ENCODE data around the gene SIPA1L3.
"Not testable (repeated sequence)": the region's sequence is repeated elsewhere in the genome, so short reads cannot be mapped to it uniquely, and the experiment has no call there.

Gene SIPA1L3

DNA sequence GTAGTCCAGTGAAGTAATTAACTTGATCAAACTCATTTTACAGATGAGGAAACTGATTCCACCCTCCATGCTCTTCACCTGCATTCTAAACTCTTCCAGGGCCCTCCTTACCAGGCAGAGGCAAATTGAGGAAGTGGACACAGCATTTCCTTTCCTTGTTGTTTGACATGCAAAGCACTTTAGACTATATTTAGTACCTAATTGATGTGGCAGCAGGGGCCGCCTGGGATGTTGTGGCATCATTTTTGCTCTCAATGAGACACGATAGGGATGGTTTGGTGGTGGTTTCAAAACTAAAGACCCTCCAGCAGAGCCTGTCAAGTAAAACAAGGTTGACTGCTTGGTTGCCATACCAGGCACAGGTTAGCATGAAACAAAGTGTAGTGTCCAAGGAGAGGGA lies 7.9 kb downstream of the SIPA1L3 start:
- DNase-seq (ENCODE audit: low read depth, low spot score), result no peak

DNA sequence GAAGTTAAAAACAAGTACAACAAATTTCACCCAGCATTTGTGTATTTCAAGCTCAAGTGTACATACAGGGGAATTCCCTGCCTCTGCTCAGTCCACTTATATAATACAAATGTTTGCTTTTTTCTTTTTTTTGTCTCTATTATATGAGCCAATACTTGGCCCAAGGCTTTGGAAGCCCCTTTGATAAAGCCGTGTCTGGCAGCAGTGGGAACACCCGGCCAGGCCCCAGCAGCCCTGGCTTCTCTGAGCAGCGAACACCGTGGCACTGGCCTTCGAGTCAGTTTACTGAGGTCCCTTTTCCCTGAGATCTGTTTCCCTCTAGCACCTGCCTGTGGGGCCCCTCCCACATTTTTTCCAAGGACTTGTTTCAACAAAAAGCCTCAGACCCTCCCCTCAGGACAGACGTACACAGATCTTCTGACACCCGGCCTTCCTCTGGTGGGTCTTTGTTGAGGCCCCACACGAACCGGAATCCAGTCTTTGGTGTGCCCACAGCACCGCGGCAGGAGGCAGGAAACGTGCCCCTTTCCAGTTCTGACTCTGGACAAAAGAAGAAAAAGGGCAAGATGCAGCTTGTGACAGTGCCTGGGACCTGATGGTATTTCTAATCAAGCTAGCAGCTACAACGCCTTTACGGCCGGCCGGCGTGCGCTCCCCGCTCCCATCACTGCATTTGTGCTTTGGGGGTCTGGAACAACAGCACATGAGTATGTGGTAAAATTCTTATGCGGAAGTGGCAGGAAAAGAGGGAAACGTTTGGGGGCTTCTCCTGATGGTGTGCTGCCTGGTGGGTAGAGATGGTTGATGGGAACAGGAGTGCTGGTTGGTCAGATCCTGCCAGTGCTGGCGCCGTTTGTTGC lies 13.8 kb downstream of the SIPA1L3 start:
- no peak for DNase-seq (ENCODE audit: low read depth, low spot score)

DNA sequence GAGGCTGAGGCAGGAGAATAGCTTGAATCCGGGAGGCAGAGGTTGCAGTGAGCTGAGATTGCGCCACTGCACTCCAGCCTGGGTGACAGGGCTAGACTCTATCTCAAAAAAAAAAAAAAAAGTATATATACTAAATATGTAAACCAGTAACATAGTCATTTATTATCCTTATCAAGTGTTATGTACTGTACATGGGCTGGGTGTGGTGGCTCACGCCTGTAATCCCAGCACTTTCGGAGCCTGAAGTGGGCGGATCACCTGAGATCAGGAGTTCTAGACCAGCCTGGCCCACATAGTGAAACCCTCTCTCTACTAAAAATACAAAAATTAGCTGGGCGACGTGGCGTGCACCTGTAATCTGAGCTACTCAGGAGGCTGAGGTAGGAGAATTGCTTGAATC lies 17.6 kb downstream of the SIPA1L3 start:
- DNase-seq (ENCODE audit: low read depth, low spot score), result not testable (repeated sequence)

DNA sequence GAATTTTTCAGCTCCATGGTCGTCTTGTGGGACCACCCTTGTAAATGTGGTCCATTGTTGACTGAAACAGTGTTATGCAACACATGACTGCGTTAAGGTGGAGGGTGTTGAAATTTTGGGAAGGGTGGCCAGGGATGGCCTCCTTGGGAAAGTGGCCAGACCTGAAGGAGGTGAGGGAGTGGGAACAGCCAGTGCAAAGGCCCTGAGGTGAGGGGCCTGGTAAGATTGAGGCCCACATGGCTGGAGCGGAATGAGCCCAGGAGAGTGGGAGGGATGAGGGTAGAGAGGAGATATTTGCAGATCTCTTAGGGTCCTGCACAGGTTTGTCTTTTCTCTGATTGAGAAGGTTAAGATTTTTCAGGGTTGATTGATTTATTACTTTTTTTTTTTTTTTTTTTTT lies 18.2 kb downstream of the SIPA1L3 start:
- no peak for DNase-seq (ENCODE audit: low read depth, low spot score)

- DNase-seq (ENCODE audit: low read depth, low spot score), result no peak
Observed at GRCh38 chr19:37926255-37926654, 19.2 kb downstream of the SIPA1L3 start.

- DNase-seq (ENCODE audit: low read depth, low spot score), result no peak
Observed at GRCh38 chr19:37926711-37927110, 19.7 kb downstream of the SIPA1L3 start.

GRCh38 chr19:37928527-37929286 lies 21.7 kb downstream of the SIPA1L3 start:
- no peak for DNase-seq (ENCODE audit: low read depth, low spot score)

DNA sequence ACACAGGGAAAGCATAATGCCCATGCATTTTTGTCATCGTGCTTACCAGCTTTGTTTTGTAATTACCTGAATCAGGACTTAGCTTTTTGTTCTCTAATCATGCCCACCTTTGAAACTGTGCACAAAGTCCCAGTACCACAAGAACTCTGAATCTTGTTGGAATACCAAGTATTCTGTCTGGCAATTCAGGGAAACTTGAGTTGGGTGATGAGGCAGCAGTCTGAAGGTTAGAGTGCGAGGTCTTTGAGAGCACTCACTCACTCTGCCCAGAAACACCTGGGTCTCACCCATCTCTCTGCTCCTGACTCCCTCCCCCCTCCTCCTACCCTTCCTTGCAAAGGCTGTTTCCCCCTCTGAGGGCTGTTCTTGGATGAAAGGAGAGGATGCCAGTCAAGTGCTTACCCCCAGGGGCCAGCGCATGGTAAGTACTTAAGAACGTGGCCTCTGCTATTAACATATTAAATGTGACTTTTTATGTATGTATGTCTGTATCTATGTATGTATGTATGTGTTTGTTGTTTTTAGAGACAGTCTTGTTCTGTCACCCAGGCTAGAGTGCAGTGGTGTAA lies 22.4 kb downstream of the SIPA1L3 start:
- DNase-seq (ENCODE audit: low read depth, low spot score), result no peak

- DNase-seq (ENCODE audit: low read depth, low spot score), result no peak
Observed at GRCh38 chr19:37930416-37930815, 23.4 kb downstream of the SIPA1L3 start.

DNA sequence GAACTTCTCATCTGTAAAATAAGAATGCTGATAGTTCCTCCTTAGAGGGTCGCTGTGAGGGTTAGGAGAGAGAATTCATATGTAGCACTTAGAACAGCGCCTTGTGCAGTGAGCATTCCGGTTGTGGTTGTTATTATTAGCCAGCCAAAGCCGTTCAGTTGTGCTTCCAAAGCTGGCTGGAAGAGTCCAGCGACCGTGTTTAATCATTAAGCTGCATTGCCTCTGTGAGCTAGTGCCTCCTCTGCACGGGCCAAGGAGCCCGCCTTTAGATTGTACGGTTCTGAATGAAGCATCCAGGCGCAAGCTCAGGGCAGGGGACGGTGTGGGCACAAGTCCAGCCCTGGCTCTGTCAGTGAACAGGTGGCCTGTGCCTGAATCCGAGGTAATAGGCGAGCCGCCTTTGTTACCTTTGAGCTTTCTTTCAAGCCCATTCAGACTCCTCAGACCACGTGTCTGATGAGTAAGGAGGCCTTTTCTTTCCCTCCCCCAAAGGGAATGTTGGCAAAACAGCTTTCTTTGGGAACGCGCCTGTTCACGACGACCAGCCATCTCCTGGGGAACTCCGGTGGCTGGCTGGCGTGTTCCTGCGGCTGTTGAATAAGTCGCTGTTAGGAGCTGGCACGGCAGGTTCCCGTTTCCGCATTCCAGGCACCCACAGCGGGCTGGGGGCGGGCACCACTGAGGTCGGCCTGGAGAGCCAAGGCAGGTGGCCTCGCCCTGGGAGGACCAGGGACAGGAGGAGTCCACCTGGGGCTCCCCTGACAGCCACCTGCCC lies 25.1 kb downstream of the SIPA1L3 start:
- DNase-seq (ENCODE audit: low read depth, low spot score), result peak; percentile 90

GRCh38 chr19:37932985-37933936 lies 26.3 kb downstream of the SIPA1L3 start:
- DNase-seq (ENCODE audit: low read depth, low spot score), result no peak

DNA sequence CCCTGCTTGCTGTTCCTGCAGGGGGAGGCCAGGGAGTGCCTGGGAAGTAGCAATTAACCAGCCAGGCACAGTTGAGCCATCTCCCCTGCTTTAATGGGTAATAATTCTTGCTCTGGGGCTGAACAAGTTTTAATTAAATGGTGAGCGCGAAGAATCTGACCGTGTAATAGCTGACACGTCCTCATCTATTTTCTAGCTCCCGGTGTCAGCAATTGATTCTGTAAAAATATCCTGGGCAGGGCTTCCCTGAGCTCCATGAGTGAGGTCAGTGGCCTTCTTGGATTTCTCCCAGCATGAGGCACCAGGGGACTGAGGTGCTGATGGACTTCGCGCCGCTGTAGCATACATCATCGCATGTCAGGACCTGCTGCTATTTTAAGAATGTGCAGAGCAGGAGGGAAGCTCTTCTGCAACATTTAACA lies 26.9 kb downstream of the SIPA1L3 start:
- no peak for DNase-seq (ENCODE audit: low read depth, low spot score)

DNA sequence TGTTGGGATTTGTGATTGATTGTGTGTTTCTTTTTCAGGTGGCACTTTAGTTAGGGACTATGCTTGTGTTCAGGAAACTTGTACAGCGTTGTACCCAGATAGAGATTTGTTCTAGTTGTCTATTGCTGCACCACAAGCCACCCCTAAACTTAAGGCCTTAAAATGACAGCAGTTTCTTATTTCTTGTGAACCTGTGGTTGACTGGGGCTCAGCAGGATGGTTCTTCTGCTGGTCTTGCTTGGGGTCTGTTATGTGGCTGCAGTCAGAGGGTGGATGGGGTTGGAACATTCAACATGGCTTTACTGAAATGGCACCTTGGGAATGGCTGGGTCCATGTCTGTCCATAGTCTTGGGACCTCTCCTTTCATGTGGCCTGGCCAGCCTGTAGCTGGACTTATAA lies 28.3 kb downstream of the SIPA1L3 start:
- DNase-seq (ENCODE audit: low read depth, low spot score), result no peak

DNA sequence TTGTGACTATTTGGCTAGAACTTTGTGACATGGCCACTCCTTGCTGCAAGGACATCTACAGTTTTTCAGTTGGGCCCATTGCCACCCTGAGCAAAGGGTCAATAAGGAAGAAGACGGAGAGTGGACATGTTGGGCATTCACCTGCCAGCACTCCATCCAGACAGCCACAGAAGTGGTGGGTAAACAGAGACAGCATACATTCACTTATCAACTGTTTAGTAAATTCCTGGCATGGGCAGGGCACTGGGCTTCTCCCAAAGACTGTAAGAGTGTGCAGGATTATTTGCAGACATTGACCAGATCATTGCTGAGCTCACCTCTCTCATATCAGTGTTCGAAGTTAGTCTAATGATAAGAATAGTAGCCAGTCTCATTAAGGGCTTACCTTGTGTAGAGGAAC lies 29.2 kb downstream of the SIPA1L3 start:
- no peak for DNase-seq (ENCODE audit: low read depth, low spot score)

DNA sequence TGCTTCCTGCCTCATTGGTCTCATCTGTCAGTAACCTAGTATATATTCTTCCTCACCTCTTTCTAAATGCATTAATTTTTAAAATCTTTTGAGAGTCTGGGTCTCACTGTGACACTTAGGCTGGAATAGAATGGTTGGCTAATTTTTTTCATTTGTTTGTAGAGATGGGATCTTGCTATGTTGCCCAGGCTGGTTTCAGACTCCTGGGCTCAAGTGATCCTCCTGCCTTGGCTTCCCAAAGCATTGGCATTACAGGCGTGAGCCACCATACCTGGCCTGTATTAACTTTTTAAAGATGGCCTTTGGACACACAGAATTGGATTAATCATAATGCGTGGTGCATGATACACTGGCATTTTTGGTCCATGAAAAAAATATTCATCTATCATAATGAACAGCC lies 29.9 kb downstream of the SIPA1L3 start:
- DNase-seq (ENCODE audit: low read depth, low spot score), result no peak

- no peak for DNase-seq (ENCODE audit: low read depth, low spot score)
Observed at GRCh38 chr19:37938353-37938752, 31.3 kb downstream of the SIPA1L3 start.

DNA sequence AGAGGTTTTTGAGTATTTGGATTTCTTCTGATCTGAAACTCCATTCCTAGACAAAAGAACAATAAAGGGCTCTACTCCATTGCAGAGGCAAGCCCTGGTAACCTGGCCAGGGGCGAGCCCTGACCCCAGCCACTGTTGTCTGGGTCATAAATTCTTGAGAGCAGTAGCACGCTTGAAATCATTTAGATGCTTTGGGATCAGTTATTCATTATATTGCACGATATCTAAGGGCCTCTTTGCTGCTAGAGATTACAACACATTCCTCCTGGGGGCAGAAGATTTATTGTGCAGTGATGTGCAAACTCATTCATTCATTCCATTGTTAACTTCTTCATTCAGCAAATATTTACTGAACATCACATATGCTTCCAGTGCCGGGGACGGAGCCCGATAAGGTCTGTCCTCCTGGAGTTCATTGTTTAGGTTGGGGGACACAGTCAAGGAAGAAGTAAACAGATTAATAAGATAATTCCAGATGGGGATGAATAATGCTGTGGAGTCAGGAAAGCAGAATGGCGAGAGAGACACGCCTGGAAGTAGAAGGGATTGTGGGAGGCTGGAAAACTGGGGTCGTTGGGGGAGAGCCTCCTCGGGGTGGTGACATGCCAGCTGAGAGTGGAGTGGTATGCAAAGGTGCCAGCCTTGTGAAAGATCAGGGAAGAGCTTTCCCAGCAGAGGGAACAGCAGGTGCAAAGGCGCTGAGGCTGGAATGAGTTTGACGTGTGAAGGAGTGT lies 34.9 kb downstream of the SIPA1L3 start:
- DNase-seq (ENCODE audit: low read depth, low spot score), result no peak

- DNase-seq (ENCODE audit: low read depth, low spot score), result no peak
Observed at GRCh38 chr19:37942516-37942902, 35.5 kb downstream of the SIPA1L3 start.

- no peak for DNase-seq (ENCODE audit: low read depth, low spot score)
Observed at GRCh38 chr19:37943480-37943879, 36.5 kb downstream of the SIPA1L3 start.

GRCh38 chr19:37946132-37946531 lies 39.1 kb downstream of the SIPA1L3 start:
- DNase-seq (ENCODE audit: low read depth, low spot score), result no peak

All from ELF-1 (cell line).